ENCODE results near the gene GNE. TPM values are rescaled to one million over a fixed set of nuclear protein-coding genes. Genes with fewer than 3 reads are reported as not detected.
A peak's percentile ranks its signal among the peaks of the same experiment; 100 is the strongest.

Gene GNE
- total and polyA plus RNA-seq, 4 donors = 5.1 to 18.4 (median 13.7) TPM

DNA sequence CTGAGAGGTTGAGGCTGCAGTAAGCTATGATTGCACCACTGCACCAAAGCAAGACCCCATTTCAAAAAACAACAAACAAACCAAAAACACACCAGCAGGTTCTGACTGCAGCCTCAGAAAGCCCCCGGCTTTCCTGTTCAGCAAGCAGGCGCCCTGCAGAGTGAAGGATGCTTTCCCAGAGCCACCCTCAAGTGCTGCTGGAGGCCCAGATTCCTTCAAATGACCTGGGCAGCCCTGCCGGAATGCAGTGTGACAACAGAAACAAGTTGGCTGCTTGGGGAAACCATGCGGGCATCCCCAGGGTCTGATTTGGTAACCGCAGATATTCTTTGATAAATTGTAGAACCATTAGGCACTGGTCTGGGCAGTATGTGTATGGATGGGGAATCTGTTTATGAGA, 35.7 kb upstream of the GNE start:
- Histone ChIP-seq H3K4me3 (no peak overlapping the region), H3K36me3 (ENCODE audit: control insufficient read depth in 4 of 4, insufficient read depth in 4 of 4, low read length in 4 of 4) (no peaks in the 10 kb centered on the region), H3K9me3 (ENCODE audit: control insufficient read depth in 4 of 4, insufficient read depth in 3 of 4, low read length in 3 of 4) (no peaks in the 10 kb centered on the region), H3K27ac (ENCODE audit: low read depth in 1 of 2, low read length in 1 of 2) (no peak overlapping the region), H3K4me1 (ENCODE audit: control insufficient read depth in 5 of 5, insufficient read depth in 5 of 5, low read length in 5 of 5) (peaks cover 0 to 5% (median 0%) of the 10 kb centered on the region in 5 donors), H3K9ac (ENCODE audit: insufficient read depth in 1 of 2, low read length in 2 of 2) (no peak overlapping the region), H3K27me3 (ENCODE audit: control insufficient read depth in 3 of 3, insufficient read depth in 3 of 3, low read length in 2 of 3) (no peaks in the 10 kb centered on the region)
- no peak for TF ChIP-seq CTCF (IDR thresholded peaks at IDR 0.05; ENCODE audit: control extremely low read depth, extremely low read depth)
- DNase-seq (peak in 1 of 3 donors; percentile 14), ATAC-seq (ENCODE audit: insufficient read depth, low FRiP score) (no peak)
- 83 to 90% methylated on average over 5 of the region's 5 CpGs for WGBS, 2 donors

DNA sequence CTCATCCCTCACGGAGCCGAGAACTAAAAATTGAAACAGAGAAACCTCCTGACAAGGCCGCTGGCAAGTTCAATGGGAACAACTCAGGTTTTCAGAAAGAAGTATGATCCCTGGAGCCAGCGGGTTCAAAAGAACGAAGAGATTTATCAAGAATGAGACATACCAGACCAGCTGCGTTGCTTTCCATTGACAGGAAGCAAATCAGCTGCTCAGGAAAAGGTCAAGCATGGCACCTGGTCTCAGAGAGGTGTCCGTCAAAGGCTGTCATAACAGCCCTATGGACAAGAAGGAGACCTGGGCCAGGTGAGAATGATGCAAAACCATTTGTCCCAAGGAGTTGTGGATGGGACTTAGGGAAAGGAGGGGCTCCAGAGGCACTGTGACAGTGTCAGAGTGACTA, 34.9 kb upstream of the GNE start:
- ATAC-seq (ENCODE audit: insufficient read depth, low FRiP score) (no peak), DNase-seq (no peak)
- Histone ChIP-seq H3K27me3 (ENCODE audit: control insufficient read depth in 3 of 3, insufficient read depth in 3 of 3, low read length in 2 of 3) (no peaks in the 10 kb centered on the region), H3K27ac (ENCODE audit: low read depth in 1 of 2, low read length in 1 of 2) (no peak overlapping the region), H3K9ac (ENCODE audit: insufficient read depth in 1 of 2, low read length in 2 of 2) (no peak overlapping the region), H3K4me1 (ENCODE audit: control insufficient read depth in 5 of 5, insufficient read depth in 5 of 5, low read length in 5 of 5) (peaks cover 0 to 5% (median 0%) of the 10 kb centered on the region in 5 donors), H3K36me3 (ENCODE audit: control insufficient read depth in 4 of 4, insufficient read depth in 4 of 4, low read length in 4 of 4) (no peaks in the 10 kb centered on the region), H3K4me3 (no peak overlapping the region), H3K9me3 (ENCODE audit: control insufficient read depth in 4 of 4, insufficient read depth in 3 of 4, low read length in 3 of 4) (no peaks in the 10 kb centered on the region)
- 93 to 94% methylated on average over 7 of the region's 7 CpGs for WGBS, 2 donors
- TF ChIP-seq CTCF (IDR thresholded peaks at IDR 0.05; ENCODE audit: control extremely low read depth, extremely low read depth) = no peak

GRCh38 chr9:36292641-36293040, 34.4 kb upstream of the GNE start:
- no peak for ATAC-seq (ENCODE audit: insufficient read depth, low FRiP score)

More at GRCh38 chr9:36292641-36293040, 34.4 kb upstream of the GNE start:
- Histone ChIP-seq H3K9ac (ENCODE audit: insufficient read depth in 1 of 2, low read length in 2 of 2) (no peak overlapping the region), H3K36me3 (ENCODE audit: control insufficient read depth in 4 of 4, insufficient read depth in 4 of 4, low read length in 4 of 4) (no peaks in the 10 kb centered on the region), H3K27ac (ENCODE audit: low read depth in 1 of 2, low read length in 1 of 2) (no peak overlapping the region), H3K4me1 (ENCODE audit: control insufficient read depth in 5 of 5, insufficient read depth in 5 of 5, low read length in 5 of 5) (peaks cover 0 to 5% (median 0%) of the 10 kb centered on the region in 5 donors), H3K4me3 (no peak overlapping the region), H3K9me3 (ENCODE audit: control insufficient read depth in 4 of 4, insufficient read depth in 3 of 4, low read length in 3 of 4) (no peaks in the 10 kb centered on the region), H3K27me3 (ENCODE audit: control insufficient read depth in 3 of 3, insufficient read depth in 3 of 3, low read length in 2 of 3) (no peaks in the 10 kb centered on the region)
- DNase-seq = no peak
- 90 to 91% methylated on average over 12 of the region's 12 CpGs for WGBS, 2 donors
- TF ChIP-seq CTCF (IDR thresholded peaks at IDR 0.05; ENCODE audit: control extremely low read depth, extremely low read depth) = no peak
